K562 (cell line): Measurements from ENCODE around the gene TUT1. TPM values are rescaled to one million over a fixed set of nuclear protein-coding genes. Genes with fewer than 3 reads are reported as not detected.

ENCODE experiments used
- ARNT ChIP-seq, 2 experiments: fragments of 450-650 bp; IDR thresholded peaks; 2 replicates each; pipeline ENCODE4 v1.6.1; 2016; ENCODE audit warnings: mild to moderate bottlenecking in 1 of 2
- ATF3 ChIP-seq, 2 experiments: fragments of 450-650 bp in 1 of 2; sonication (generic) in 1 of 2; formaldehyde crosslinking in 1 of 2; IDR thresholded peaks in 1 of 2; conservative IDR thresholded peaks in 1 of 2; 2 replicates each; pipeline versions ENCODE4 v1.6.1 to v1.8.1; 2016 to 2023; ENCODE audit warnings: mild to moderate bottlenecking in 2 of 2, moderate library complexity in 2 of 2, inconsistent platforms in 1 of 2, missing genetic modification reagents in 1 of 2
- BMI1 ChIP-seq: fragments of 150-350 bp; IDR thresholded peaks from 2 replicates; pipeline ENCODE4 v1.6.1; 2014; ENCODE audit warnings: low read length
- BRF2 ChIP-seq: IDR thresholded peaks from 3 replicates; pipeline ENCODE4 v1.6.1; 2011; ENCODE audit warnings: borderline replicate concordance, mild to moderate bottlenecking; ENCODE audit not compliant: insufficient read length, insufficient read depth
- E2F6 ChIP-seq, 2 experiments: IDR thresholded peaks; 2 replicates each; pipeline ENCODE4 v1.6.1; 2011; ENCODE audit warnings: borderline replicate concordance in 1 of 2, control low read depth in 1 of 2, low read depth in 1 of 2, low read length in 1 of 2, mild to moderate bottlenecking in 1 of 2, mixed read lengths in 1 of 2, moderate library complexity in 1 of 2; ENCODE audit not compliant: insufficient read depth in 1 of 2, insufficient read length in 1 of 2, poor library complexity in 1 of 2, severe bottlenecking in 1 of 2; ENCODE audit errors: extremely low read depth in 1 of 2
- GABPB2 ChIP-seq: fragments of 250-450 bp; sonication (Bioruptor Pico); conservative IDR thresholded peaks from 2 replicates; pipeline ENCODE4 v1.5.1; 2021; ENCODE audit warnings: mild to moderate bottlenecking
- GTF3C2 ChIP-seq: IDR thresholded peaks from 3 replicates; pipeline ENCODE4 v1.6.1; 2011; ENCODE audit warnings: borderline replicate concordance, mild to moderate bottlenecking, moderate library complexity; ENCODE audit not compliant: insufficient read length; ENCODE audit errors: extremely low read depth
- HMG20B ChIP-seq: fragments of 250-450 bp; sonication (Bioruptor Pico); IDR thresholded peaks from 2 replicates; pipeline ENCODE4 v1.5.0; 2021; ENCODE audit warnings: mild to moderate bottlenecking
- MYC ChIP-seq, 2 experiments: fragments of 250-450 bp in 1 of 2; sonication (Bioruptor Pico) in 1 of 2; IDR thresholded peaks; 2 replicates each; pipeline versions ENCODE4 v1.5.1 to v1.6.1; 2012 to 2021; ENCODE audit warnings: low read depth in 2 of 2, borderline replicate concordance in 1 of 2, improper control_type of control experiment in 1 of 2, low read length in 1 of 2, mild to moderate bottlenecking in 1 of 2, moderate library complexity in 1 of 2
- U2AF2 ChIP-seq: fragments of 200-400 bp; formaldehyde crosslinking; optimal IDR thresholded peaks from 2 replicates; pipeline ENCODE3; 2017; ENCODE audit warnings: low read depth, mild to moderate bottlenecking, low read length
- ZBTB7A ChIP-seq: IDR thresholded peaks from 2 replicates; pipeline ENCODE4 v1.6.1; 2011; ENCODE audit warnings: low read depth, mild to moderate bottlenecking, low read length, moderate library complexity, borderline replicate concordance; ENCODE audit not compliant: control insufficient read depth
- ZNF23 ChIP-seq: fragments of 250-450 bp; sonication (Bioruptor Pico); IDR thresholded peaks from 2 replicates; pipeline ENCODE4 v1.4.0; 2020; ENCODE audit warnings: mild to moderate bottlenecking
- ZNF239 ChIP-seq: fragments of 250-450 bp; sonication (Bioruptor Pico); IDR thresholded peaks from 2 replicates; pipeline ENCODE4 v1.4.0; 2020; ENCODE audit warnings: mild to moderate bottlenecking
- ZNF395 ChIP-seq: fragments of 200-800 bp; sonication (Bioruptor generic); IDR thresholded peaks from 2 replicates; pipeline ENCODE4 v1.6.1; 2017; ENCODE audit warnings: missing genetic modification characterization, missing compliant biosample characterization
- ZNF436 ChIP-seq: fragments of 250-450, 450-650 bp; sonication (Bioruptor Pico); formaldehyde crosslinking; IDR thresholded peaks from 2 replicates; pipeline ENCODE4 v1.7.0; 2020; ENCODE audit warnings: mild to moderate bottlenecking
- ZSCAN32 ChIP-seq: fragments of 450-650 bp; formaldehyde crosslinking; IDR thresholded peaks from 2 replicates; pipeline ENCODE4 v1.4.0; 2020; ENCODE audit warnings: mild to moderate bottlenecking, moderate library complexity
- polyA plus RNA-seq, 8 experiments: library from polyadenylated mRNA; depleted of rRNA in 4 of 8; stranded (reverse) in 5 of 8; unstranded in 3 of 8; fragments of >200 nt; fragmentation: Nextera tagmentation in 2 of 8; fragmentation: Illumina TruSeq in 1 of 8; extraction: Ambion mirVana in 2 of 8; extraction: Trizol in 1 of 8; gene quantifications; 2 replicates each; pipeline versions ENCODE4 v1.2.1 to v1.2.3, GENCODE V29; 2011 to 2014; ENCODE audit warnings: inconsistent platforms in 1 of 8, missing spikeins in 1 of 8
- total RNA-seq, 7 experiments: library from RNA; depleted of rRNA in 6 of 7; stranded (reverse); fragments of >200 nt in 6 of 7; fragmentation: Illumina TruSeq in 2 of 7; extraction: Trizol in 2 of 7; gene quantifications; 2 replicates each; pipeline versions ENCODE4 v1.2.1 to v1.2.3, GENCODE V29; 2011 to 2021; ENCODE audit warnings: low replicate concordance in 1 of 7

TUT1 gene
- total and polyA plus RNA-seq, 9 of the 15 experiments (the other 6 are each of a cell fraction or from before 2014, with no cell fraction given) = 0.66 to 44.3 (median 15.7) TPM

- peak in 1 of 2 experiments; percentile 44; a peak in 1 of 4 replicates for TF ChIP-seq ARNT (IDR thresholded peaks at IDR 0.05)
- no peak; the same call in 1 of the 2 replicates for TF ChIP-seq BMI1
- no peak for TF ChIP-seq BRF2
- TF ChIP-seq ATF3 (IDR thresholded peaks at IDR 0.05) = no peak
- TF ChIP-seq ATF3 (CRISPR knock-in tag; conservative IDR thresholded peaks at IDR 0.05) = peak; percentile 64; the same call in 1 of the 2 replicates
- TF ChIP-seq GTF3C2 = no peak
- no peak for TF ChIP-seq HMG20B (CRISPR knock-in tag)
- no peak for TF ChIP-seq ZNF239 (CRISPR knock-in tag)
- no peak for TF ChIP-seq ZNF23 (CRISPR knock-in tag)
- no peak for TF ChIP-seq ZSCAN32 (CRISPR knock-in tag)
- TF ChIP-seq ZNF395 = no peak
- peak; percentile 23 to 58 for TF ChIP-seq E2F6 (IDR thresholded peaks at IDR 0.05; ENCODE audit: borderline replicate concordance in 1 of 2, extremely low read depth in 1 of 2, insufficient read depth in 1 of 2, insufficient read length in 1 of 2, low read depth in 1 of 2, low read length in 1 of 2, poor library complexity in 1 of 2, severe bottlenecking in 1 of 2)
- TF ChIP-seq GABPB2 = no peak
- TF ChIP-seq ZBTB7A = no peak
- no peak for TF ChIP-seq ZNF436 (CRISPR knock-in tag)
- no peak for TF ChIP-seq U2AF2
- TF ChIP-seq MYC (IDR thresholded peaks at IDR 0.05; ENCODE audit: low read depth, low read length) = peak; percentile 82
- TF ChIP-seq MYC (CRISPR knock-in tag; IDR thresholded peaks at IDR 0.05; ENCODE audit: borderline replicate concordance, low read depth) = no peak
Observed at GRCh38 chr11:62573592-62574362, 17.5 kb downstream of the TUT1 start, which contains the start of gene EEF1G (continued).
